ENCODE data around the gene UQCRH.

DNA sequence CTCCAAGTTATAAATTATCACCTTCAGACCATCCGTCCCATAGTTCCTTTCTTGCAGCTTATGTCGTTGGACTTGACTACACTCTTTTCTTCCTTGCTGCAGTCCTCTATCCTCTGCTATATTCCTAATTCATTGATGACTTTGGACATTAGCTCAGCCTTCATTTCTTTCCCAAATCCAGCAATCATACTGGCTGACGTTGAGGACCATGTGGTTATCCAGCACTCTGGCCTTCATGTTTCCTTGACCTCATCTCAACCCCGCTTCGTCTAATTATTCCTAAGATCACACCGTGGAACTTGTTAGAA lies 28.5 kb upstream of the UQCRH start:
- TF ChIP-seq EZH2phosphoT487 (IDR thresholded peaks at IDR 0.05; ENCODE audit: low read depth) = no peak
- TF ChIP-seq, protein P1, sequence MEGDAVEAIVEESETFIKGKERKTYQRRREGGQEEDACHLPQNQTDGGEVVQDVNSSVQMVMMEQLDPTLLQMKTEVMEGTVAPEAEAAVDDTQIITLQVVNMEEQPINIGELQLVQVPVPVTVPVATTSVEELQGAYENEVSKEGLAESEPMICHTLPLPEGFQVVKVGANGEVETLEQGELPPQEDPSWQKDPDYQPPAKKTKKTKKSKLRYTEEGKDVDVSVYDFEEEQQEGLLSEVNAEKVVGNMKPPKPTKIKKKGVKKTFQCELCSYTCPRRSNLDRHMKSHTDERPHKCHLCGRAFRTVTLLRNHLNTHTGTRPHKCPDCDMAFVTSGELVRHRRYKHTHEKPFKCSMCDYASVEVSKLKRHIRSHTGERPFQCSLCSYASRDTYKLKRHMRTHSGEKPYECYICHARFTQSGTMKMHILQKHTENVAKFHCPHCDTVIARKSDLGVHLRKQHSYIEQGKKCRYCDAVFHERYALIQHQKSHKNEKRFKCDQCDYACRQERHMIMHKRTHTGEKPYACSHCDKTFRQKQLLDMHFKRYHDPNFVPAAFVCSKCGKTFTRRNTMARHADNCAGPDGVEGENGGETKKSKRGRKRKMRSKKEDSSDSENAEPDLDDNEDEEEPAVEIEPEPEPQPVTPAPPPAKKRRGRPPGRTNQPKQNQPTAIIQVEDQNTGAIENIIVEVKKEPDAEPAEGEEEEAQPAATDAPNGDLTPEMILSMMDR (IDR thresholded peaks at IDR 0.05; ENCODE audit: low read depth, low read length) = no peak

All from OCI-LY3 (cell line).